GM18951 (cell line): ENCODE data around the gene MT4.

ENCODE experiments used
- POLR2A ChIP-seq: IDR thresholded peaks from 4 replicates; pipeline ENCODE4 v1.6.1; 2011; ENCODE audit warnings: mild to moderate bottlenecking; ENCODE audit not compliant: insufficient read length, insufficient read depth; ENCODE audit errors: extremely low read depth
- in situ Hi-C: fragments of 300-500 bp; cut with MboI; formaldehyde crosslinking; loops from one replicate; pipeline ENCODE4 v1.12.0; 2022; ENCODE audit warnings: low sequenced_read_pairs, mixed read lengths, inconsistent platforms; ENCODE audit not compliant: unreplicated experiment

The MT4 gene

DNA sequence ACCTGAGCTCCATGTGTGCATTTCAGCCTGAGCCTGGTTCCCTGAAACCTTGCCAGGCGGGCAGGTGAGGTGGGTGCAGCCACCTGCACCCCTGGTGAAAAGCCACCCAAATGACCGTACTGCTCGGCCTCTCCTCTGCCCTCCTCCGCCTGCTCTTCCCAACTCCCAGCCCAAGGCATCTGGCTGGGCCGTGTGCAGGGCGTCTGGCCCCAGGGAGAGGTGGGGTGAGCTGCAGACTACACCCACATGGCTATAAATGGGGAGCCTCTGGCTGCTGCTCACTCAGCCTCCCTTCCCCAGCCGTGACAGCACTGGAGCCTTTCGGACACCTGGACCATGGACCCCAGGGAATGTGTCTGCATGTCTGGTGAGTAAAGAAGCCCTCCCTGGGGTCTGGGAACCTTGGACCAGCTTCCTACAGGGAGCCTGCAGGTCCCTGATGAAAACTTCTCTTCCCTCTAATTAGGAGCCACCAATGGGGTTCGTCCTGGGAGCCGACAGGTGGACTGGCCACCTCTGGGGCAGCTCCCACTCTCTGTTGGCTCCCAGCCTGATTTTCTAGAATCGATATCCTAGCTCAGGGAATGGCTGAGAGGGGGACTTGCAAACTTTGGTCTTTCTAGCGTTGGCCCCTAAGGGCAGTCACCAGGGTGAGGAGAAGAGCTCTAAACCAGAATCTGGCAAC lies at the start of gene MT4:
Gene MT4 (plus strand): TSS at position 281 of the 685 bp plus-strand sequence. CDS start 56 bp downstream, at position 337.
- TF ChIP-seq POLR2A: no peak
- in situ Hi-C loops: no loop called here

DNA sequence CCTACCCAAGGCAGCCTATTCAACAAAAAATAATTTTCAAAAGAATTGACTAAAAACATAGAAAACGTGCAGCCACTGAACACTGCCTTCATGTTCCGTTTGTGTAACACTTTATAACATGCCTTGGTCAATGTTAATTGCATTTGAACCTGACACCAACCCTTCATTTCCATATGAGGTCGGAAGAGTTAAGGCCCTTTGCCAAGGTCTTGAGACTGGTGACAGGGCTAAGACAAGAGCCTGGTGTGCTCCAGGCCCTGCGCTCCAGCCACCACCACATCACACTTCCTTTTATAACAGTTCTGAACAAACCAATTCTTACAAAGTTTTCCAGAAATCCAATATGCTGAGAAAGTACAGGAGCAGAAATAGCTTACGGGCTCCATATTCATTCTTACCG lies 49.2 kb upstream of the MT4 start:
- in situ Hi-C loops: no loop called here
- no peak for TF ChIP-seq POLR2A

DNA sequence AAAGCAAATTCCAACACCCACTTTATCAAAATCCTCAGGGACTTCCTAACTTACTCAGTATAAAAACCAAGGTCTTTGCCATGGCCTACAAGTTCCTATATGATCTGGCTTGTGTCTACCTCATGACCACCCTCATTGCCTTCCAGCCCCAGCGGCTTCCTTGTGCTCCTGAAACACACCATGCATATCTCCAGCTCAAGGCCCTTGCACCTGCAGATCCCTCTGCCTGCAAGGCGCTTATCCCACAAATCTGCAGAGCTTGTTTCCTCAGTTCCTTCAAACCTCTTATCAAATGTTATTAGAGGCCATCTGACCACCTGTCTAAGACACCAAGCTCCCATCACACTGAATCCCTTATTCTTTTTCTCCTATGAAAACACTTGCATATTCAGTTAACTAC lies 47.7 kb upstream of the MT4 start:
- TF ChIP-seq POLR2A: no peak
- in situ Hi-C loops: no loop called here

DNA sequence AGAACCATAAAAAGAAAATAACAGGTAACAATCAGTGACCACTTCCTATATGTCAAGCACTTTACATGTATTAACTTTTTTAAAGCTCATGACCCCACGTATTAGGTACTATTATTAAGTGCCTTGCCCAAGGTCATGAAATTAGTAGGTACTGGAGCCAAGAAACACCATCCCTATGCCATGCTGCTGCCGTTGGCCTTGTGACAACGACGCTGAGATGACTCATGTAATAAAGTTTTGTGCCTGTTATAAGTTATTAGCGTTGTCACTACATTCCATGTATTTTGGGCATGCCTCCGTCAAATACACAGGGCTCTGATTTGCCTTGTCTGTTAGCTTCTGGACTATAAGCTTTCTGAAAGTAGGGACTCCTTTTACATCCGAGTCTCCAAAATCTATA lies 46.4 kb upstream of the MT4 start:
- no peak for TF ChIP-seq POLR2A
- in situ Hi-C loops: no loop called here

DNA sequence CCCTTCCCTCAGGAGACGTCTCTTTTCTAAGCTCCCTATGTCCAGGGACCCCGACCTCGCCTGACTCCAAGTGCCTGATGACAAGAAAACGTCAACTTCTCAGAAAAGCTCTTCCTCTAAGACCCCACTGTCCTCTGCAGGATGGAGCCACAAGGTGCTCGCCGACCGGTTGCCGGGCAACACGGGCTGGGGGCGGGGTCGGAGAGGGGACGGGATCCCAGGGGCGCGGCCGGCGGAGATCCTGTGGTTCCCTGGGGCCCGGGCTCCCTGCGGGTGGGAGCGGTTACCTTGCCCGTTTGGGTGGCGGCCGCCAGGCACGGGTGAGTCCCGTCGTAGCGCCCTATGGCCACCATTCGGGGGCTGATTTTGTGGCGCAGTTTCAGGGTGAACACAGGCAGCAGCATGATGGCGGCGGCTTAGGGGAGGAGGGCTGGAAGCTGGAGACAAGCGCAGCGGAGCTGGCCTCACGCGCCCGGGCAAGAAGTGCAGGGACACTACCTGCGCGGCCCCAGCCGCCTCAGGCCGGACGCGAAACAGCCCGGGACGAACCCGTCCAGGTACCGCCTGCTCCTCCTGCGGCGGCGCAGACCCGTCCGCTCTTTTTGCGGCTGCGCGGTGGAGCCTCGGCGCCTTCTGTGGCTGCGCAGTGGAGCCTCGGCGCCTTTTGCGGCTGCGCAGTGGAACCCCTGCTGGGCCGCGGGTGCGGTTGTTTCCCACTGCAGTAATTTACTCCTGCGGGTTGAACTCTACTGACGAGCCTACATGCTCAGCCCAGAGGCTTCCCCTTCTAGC lies 45.2 kb upstream of the MT4 start, which contains the start of gene BBS2:
Gene BBS2 (minus strand): TSS at position 566 of the 792 bp plus-strand sequence. CDS start 162 bp downstream, at position 404.
- TF ChIP-seq POLR2A: peak; percentile 87

DNA sequence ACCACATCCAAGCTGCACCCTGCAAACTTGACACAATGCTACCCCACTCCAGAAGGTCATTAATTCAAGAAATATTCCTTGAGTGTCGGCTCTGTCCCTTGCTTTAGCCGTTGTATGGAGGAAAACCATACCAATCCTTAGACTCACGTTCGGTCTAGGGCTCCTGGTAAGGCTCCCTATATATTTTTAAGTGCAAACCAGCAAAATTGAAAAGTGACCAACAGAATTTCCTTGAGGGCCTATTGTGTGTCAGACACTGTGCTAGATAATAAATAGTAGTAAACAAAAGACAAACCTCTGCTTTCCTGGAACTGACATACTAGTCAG lies 44.7 kb upstream of the MT4 start:
- TF ChIP-seq POLR2A: no peak
- in situ Hi-C loops: no loop called here

More for the DNA sequence above, 45.2 kb upstream of the MT4 start, which contains the start of gene BBS2:
- in situ Hi-C loops: no loop called here

DNA sequence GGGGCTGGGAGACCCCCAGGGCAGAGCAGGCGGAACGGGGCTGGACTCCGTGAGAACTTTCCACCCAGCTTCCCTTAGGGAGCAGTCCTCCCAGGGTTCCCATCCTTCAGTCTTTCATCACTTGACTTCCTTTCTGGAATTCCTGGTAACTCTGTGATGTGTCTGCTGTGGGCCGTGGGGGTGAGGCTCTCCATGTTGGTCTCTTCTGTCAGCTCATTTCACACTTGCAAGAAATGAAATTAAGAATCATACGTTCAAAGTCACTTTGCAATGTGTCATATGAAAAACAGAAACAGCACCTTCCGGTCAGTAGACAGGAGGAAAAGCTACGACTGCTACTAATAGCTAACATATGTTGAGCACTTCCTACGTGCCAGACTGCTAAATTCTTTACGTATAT lies 39.6 kb upstream of the MT4 start:
- in situ Hi-C loops: no loop called here
- TF ChIP-seq POLR2A: no peak

DNA sequence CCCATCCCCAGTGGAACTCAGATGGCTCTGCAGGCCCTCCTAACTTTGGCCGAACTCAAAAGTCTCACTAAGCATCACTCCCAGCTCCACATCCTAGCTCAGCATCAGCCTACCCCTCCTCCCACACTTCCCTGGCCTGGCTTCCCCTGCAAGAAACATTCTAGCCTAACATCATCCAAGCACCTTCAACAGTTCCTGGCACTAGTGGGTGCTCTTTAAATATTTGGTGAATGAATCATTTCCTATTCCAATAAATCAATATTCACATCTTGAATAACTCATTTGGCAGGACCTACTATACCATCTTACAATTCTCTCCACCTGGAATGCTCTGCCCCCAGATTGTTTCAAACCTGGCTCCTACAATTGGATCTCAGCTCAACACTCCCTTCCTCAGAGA lies 34.0 kb upstream of the MT4 start:
- no peak for TF ChIP-seq POLR2A
- in situ Hi-C loops: no loop called here

DNA sequence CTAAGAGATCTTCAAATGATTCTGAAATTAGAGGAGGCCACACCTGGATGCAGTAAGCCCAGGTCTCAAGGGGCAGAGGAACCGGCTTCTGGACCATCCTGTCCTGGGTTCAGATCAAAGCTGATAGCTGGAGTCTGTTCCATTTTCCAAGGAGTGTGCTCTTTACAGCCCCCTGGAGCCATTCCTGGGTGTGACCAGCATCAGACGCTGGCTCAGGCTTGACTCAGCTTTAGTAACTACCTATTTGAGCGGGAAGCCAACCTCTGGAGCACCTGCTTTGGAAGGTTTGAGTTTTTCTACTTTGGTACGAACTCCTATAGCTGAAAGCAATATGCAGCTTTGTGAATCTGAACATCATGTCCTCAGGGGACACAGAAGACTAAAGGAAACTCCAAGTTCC lies 32.2 kb upstream of the MT4 start:
- no peak for TF ChIP-seq POLR2A
- in situ Hi-C loops: no loop called here

DNA sequence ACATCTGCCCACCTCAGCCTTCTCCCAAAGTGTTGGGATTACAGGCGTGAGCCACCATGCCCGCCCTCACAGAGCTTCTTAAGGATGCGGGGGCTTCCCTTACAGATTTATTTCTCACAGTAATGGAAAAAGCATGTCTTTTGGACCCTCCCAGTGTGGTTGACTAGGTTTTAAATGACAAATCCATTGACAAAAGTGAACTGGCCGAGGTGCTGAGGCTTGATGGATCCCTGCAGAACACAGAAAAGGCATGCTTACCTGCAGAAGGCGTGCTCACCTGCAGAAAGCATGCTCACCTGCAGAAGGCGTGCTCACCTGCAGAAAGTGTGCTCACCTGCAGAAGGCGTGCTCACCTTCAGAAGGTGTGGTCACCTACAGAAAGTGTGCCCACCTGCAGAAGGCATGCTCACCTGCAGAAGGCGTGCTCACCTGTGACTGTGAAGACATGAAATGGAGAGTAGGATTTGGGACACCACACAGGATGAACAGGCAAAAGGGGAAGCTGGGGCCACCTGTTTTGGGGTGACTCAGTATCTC lies 30.0 kb upstream of the MT4 start:
- no peak for TF ChIP-seq POLR2A
- in situ Hi-C loops: no loop called here

DNA sequence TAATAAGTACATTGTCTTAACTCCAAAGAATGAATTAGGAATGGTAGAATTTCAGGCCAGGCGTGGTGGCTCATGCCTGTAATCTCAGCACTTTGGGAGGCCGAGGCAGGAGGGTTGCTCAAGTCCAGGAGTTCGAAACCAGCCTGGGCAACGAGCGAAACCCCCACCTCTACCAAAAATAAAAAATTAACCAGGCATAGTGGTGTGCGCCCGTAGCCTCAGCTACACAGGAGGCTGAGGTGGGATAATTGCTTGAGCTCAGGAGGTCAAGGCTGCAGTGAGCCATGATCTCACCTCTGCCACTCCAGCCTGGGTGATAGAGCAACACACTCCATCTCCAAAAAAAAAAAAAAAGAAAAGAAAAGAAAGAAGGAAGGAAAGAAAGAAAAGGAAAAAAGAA lies 26.5 kb upstream of the MT4 start:
- in situ Hi-C loops: no loop called here

DNA sequence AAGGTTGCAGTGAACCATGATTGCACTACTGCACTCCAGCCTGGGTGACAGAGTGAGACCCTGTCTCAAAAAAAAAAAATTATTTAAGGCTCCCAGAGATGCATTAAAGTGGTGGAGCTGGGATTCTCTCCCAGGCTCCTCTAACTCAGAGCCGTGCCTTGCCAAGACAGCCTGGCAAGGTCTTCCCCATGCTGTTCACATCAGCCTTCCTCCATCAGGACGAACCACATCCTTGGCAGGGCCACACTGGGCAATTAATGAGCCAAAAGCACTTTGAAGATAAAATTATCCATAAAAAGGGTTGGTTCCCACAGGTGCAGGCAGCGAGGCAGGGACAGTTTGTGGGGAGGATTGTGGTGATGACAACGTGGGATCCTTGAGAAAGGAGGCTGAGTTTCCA lies 25.2 kb upstream of the MT4 start:
- in situ Hi-C loops: no loop called here
- TF ChIP-seq POLR2A: no peak

More for the DNA sequence above, 26.5 kb upstream of the MT4 start:
- TF ChIP-seq POLR2A: no peak

DNA sequence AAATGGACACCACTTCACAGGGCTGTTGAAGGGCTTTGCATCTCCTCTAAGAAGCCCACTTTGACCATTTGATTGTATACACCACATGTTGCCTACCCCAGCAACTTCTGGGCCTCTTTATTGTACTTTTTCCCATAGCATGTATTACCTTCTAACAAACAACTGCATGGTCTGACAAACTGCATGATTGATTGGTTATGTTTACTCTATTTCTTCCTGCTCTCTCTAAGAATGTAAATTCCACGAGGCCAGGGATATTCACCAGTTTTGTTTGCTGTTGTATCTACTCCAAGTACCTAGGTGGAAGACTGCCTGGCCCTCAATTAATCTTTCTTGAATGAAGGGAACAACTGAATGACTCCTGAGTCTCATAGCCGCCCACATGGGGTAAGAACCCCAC lies 22.8 kb upstream of the MT4 start:
- in situ Hi-C loops: no loop called here
- TF ChIP-seq POLR2A: no peak
